Endothelial cell (in vitro differentiated cells): ENCODE data around the gene CTNNA1. TPM values are rescaled to one million over a fixed set of nuclear protein-coding genes. Genes with fewer than 3 reads are reported as not detected.

ENCODE experiments used
- DNase-seq: peaks from one replicate; pipeline ENCODE4 v3.0.0; 2021; ENCODE audit warnings: low spot score
- H3K27ac Mint-ChIP-seq: one replicate; pipeline ENCODE4 v1.8.0; 2021; ENCODE audit warnings: mixed read lengths, inconsistent platforms; ENCODE audit not compliant: unreplicated experiment
- H3K27me3 Mint-ChIP-seq: one replicate; pipeline ENCODE4 v1.8.0; 2021; ENCODE audit warnings: mild to moderate bottlenecking, moderate library complexity, mixed read lengths, inconsistent platforms; ENCODE audit not compliant: unreplicated experiment
- H3K36me3 Mint-ChIP-seq: one replicate; pipeline ENCODE4 v1.8.0; 2021; ENCODE audit warnings: mild to moderate bottlenecking, low read depth, mixed read lengths, inconsistent platforms; ENCODE audit not compliant: unreplicated experiment
- H3K4me1 Mint-ChIP-seq: one replicate; pipeline ENCODE4 v1.8.0; 2021; ENCODE audit warnings: mild to moderate bottlenecking, mixed read lengths, inconsistent platforms; ENCODE audit not compliant: unreplicated experiment
- H3K4me3 Mint-ChIP-seq: one replicate; pipeline ENCODE4 v1.8.0; 2021; ENCODE audit warnings: mild to moderate bottlenecking, mixed read lengths, inconsistent platforms; ENCODE audit not compliant: unreplicated experiment
- H3K9me3 Mint-ChIP-seq: one replicate; pipeline ENCODE4 v1.8.0; 2021; ENCODE audit warnings: mixed read lengths, inconsistent platforms; ENCODE audit not compliant: unreplicated experiment
- total RNA-seq: library from RNA; stranded (reverse); fragmentation: NEBNext Ultra II Directional; extraction: Animal tissue kit (Norgen Biotek cat#: 25700); gene quantifications from one replicate; pipeline ENCODE4 v1.2.1, GENCODE V29; 2021; ENCODE audit not compliant: unreplicated experiment
- TF ChIP-seq, protein P1 (sequence below): fragments of 200-600 bp; sonication (generic); IDR thresholded peaks from one replicate; pipeline ENCODE4 v1.5.0; 2021; ENCODE audit warnings: antibody characterized with exemption; ENCODE audit not compliant: unreplicated experiment

Gene CTNNA1
- total RNA-seq, 1 donor from 2014 or later: 521 TPM

DNA sequence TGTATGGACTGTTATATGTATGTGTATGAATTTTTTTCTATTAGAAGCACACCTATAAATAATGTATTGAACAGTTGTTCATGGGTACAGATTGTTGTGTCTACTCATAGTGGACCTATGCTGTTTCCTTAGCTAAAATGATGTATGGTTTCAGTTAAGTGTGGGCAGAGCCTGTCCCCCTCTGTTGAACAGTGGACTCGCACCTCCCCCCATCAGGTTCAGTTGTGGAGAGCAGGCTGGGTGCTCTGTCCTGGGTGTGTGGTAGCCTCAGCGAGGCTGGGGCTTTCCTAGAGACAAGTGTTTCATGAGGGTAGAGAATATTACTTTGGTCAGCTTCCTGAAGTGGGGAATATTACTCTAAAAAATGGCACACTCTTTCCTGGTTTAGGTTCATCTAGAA is 169.3 kb downstream of the CTNNA1 start:
- no peak overlapping the region for H3K4me3 Mint-ChIP-seq
- H3K36me3 Mint-ChIP-seq: peaks cover 47% of the 10 kb centered on the region
- TF ChIP-seq, protein P1, sequence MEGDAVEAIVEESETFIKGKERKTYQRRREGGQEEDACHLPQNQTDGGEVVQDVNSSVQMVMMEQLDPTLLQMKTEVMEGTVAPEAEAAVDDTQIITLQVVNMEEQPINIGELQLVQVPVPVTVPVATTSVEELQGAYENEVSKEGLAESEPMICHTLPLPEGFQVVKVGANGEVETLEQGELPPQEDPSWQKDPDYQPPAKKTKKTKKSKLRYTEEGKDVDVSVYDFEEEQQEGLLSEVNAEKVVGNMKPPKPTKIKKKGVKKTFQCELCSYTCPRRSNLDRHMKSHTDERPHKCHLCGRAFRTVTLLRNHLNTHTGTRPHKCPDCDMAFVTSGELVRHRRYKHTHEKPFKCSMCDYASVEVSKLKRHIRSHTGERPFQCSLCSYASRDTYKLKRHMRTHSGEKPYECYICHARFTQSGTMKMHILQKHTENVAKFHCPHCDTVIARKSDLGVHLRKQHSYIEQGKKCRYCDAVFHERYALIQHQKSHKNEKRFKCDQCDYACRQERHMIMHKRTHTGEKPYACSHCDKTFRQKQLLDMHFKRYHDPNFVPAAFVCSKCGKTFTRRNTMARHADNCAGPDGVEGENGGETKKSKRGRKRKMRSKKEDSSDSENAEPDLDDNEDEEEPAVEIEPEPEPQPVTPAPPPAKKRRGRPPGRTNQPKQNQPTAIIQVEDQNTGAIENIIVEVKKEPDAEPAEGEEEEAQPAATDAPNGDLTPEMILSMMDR: no peak
- no peak for DNase-seq
- no peaks in the 10 kb centered on the region for H3K9me3 Mint-ChIP-seq
- H3K27ac Mint-ChIP-seq: peak overlapping the region; percentile 8
- peaks cover 9% of the 10 kb centered on the region for H3K4me1 Mint-ChIP-seq
- peaks cover 12% of the 10 kb centered on the region for H3K27me3 Mint-ChIP-seq

DNA sequence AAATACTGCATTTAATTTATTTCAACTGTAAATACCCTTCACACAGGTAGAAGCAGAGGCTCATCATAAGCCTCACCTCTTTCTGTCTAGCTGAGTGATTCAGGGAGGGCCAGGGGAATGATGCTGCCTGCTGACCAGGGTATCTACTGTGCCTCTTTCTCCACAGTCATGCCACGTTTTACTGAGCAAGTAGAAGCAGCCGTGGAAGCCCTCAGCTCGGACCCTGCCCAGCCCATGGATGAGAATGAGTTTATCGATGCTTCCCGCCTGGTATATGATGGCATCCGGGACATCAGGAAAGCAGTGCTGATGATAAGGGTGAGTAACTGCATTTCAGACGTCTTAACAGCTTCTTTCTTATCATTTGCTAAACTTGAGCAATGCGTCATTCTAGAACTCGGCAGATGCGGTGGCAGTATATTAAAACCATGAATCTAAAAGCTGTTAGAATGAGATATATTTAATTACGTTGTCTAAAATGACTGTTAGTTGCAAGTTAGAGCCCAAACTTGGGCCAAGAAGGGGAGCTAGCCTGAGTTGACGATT is 171.9 kb downstream of the CTNNA1 start:
- peaks cover 20% of the 10 kb centered on the region for H3K27me3 Mint-ChIP-seq
- H3K9me3 Mint-ChIP-seq: no peaks in the 10 kb centered on the region
- no peak overlapping the region for H3K4me3 Mint-ChIP-seq
- H3K4me1 Mint-ChIP-seq: peaks cover 9% of the 10 kb centered on the region
- no peak for DNase-seq
- H3K36me3 Mint-ChIP-seq: peaks cover 49% of the 10 kb centered on the region
- TF ChIP-seq, protein P1: no peak
- peak overlapping the region; percentile 42 for H3K27ac Mint-ChIP-seq

DNA sequence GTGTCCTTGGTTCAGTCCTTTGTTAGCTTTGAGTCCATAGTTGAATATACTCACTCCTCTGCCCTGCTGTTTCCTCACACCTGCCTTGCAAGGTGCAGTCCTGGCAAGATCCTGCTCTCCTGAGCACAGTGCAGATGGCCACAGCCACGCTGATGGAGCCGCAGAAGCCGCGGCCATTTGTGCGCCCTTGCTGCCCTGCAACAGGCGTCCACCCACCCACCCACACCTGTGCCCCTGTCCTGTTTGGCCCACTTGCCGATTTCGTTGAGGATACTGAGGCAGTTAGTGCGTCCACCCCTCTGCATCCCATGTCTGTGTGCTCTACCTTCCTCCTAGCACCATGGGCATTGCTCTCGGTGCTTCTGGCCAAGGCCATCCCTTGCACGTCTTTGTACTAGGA is 173.0 kb downstream of the CTNNA1 start:
- no peak for DNase-seq
- Mint-ChIP-seq H3K9me3 (no peaks in the 10 kb centered on the region), H3K27me3 (peaks cover 22% of the 10 kb centered on the region), H3K4me1 (peaks cover 13% of the 10 kb centered on the region), H3K36me3 (peaks cover 59% of the 10 kb centered on the region), H3K27ac (peak overlapping the region; percentile 86), H3K4me3 (peak overlapping the region; percentile 77)
- TF ChIP-seq, protein P1: no peak

DNA sequence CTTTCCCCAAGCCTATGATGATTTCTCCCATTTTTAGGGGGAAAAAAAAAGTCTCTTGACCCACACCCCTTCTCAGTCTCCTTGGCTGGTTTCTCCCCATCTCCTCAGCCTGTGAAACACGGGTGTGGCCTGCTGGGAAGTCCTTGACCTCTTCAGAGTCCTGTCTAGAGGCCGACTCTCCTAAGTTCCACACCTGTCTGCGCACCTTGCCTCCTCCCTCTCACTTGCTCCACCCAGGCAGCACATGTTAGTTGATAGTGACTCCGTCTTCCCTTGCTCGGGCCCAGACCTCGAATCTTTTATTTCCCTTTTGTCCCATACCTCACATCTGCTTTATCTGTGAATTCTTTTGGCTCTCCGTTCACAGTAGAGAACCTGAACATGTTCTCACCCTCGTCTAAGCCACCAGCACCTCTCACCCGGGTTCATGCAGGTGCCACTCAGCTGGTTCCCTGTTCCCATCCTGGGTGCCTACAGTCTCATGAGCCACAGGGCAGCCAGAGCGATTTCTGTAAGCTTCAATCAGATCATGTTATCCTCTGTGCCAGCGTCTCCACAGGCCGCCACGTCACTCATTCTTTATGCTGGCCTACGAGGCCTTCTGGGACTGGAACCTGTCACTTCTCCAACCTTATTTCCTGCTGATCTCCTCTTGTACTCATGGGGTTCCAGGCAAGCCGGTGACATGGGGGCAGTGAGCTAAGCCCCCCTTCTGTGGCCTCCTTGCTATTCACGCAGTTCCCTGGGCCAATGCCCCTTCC is 173.6 kb downstream of the CTNNA1 start:
- Mint-ChIP-seq H3K4me1 (peaks cover 17% of the 10 kb centered on the region), H3K27ac (peak overlapping the region; percentile 86), H3K4me3 (peak overlapping the region; percentile 77), H3K27me3 (peaks cover 22% of the 10 kb centered on the region), H3K36me3 (peaks cover 65% of the 10 kb centered on the region), H3K9me3 (no peaks in the 10 kb centered on the region)
- TF ChIP-seq, protein P1: no peak
- DNase-seq: no peak

DNA sequence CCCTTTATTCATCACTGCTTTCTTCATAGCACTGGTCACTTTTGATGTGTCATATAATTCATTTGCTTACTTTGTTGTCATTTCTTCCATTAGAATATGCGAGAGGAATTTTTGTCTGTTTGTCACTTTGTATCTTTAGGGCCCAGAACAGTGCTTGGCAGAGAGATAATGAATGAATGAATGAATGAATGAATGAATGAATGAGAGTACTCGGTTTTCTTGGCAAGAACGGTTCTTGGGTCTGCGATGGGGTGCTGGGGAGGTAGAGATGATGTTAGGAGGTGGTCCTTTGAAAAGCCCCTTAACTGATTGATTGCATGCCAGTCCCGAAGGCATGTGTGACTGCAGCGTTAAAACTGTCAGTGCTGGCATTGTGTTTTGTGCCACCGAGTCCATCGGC is 174.3 kb downstream of the CTNNA1 start:
- peaks cover 70% of the 10 kb centered on the region for H3K36me3 Mint-ChIP-seq

More for the DNA sequence above, 174.3 kb downstream of the CTNNA1 start:
- TF ChIP-seq, protein P1: no peak
- H3K4me1 Mint-ChIP-seq: peaks cover 15% of the 10 kb centered on the region
- no peak for DNase-seq
- peak overlapping the region; percentile 3 for H3K4me3 Mint-ChIP-seq
- H3K27me3 Mint-ChIP-seq: peaks cover 22% of the 10 kb centered on the region
- peak overlapping the region; percentile 0 for H3K27ac Mint-ChIP-seq
- no peaks in the 10 kb centered on the region for H3K9me3 Mint-ChIP-seq
